Thymus (tissue), 11 donors: ENCODE results near the gene FAM240B. TPM values are rescaled to one million over a fixed set of nuclear protein-coding genes. Genes with fewer than 3 reads are reported as not detected.

Experiments
- DNase-seq, 9 donors: peaks; one replicate each; pipeline ENCODE4 v3.0.0-alpha.2; 2013; ENCODE audit warnings: low spot score in 9 of 9, low read depth in 6 of 9, missing footprints in 1 of 9
- H3K27ac ChIP-seq, 2 donors: one replicate each; pipeline ENCODE4 v1.5.1; 2013; ENCODE audit warnings: control low read depth in 1 of 2, low read depth in 1 of 2, low read length in 1 of 2, mild to moderate bottlenecking in 1 of 2, moderate library complexity in 1 of 2
- H3K27me3 ChIP-seq, 2 donors: one replicate each; pipeline ENCODE4 v1.5.1; 2013; ENCODE audit warnings: low read length in 1 of 2; ENCODE audit not compliant: control insufficient read depth in 2 of 2, insufficient read depth in 1 of 2
- H3K36me3 ChIP-seq, 2 donors: one replicate each; pipeline ENCODE4 v1.5.1; 2013; ENCODE audit warnings: low read length in 1 of 2, mild to moderate bottlenecking in 1 of 2, moderate library complexity in 1 of 2; ENCODE audit not compliant: control insufficient read depth in 2 of 2, insufficient read depth in 2 of 2
- H3K4me1 ChIP-seq, 2 donors: one replicate each; pipeline ENCODE4 v1.5.1; 2013; ENCODE audit warnings: low read length in 2 of 2; ENCODE audit not compliant: control insufficient read depth in 2 of 2, insufficient read depth in 2 of 2
- H3K4me3 ChIP-seq, 2 donors: one replicate each; pipeline ENCODE4 v1.5.1; 2013; ENCODE audit warnings: low read length in 2 of 2, control low read depth in 1 of 2, mild to moderate bottlenecking in 1 of 2
- H3K9me3 ChIP-seq, 2 donors: one replicate each; pipeline ENCODE4 v1.5.1; 2013; ENCODE audit warnings: low read length in 1 of 2, mild to moderate bottlenecking in 1 of 2; ENCODE audit not compliant: control insufficient read depth in 2 of 2, insufficient read depth in 1 of 2
- WGBS: extraction: QIAGEN DNeasy Blood & Tissue Kit; methylation state at CpG from one replicate; pipeline ENCODE4 v1.1.7; 2013; 5-methylcytosine and 5-hydroxymethylcytosine counted together
- polyA plus RNA-seq: library from polyadenylated mRNA; stranded (reverse); fragments of 200-250 nt; gene quantifications from one replicate; pipeline ENCODE4 v1.2.3, GENCODE V29; 2013
- total RNA-seq: library from RNA; stranded (reverse); fragments of 120-200 nt; gene quantifications from one replicate; pipeline ENCODE4 v1.2.4, GENCODE V29; 2013
- donor health status: healthy.

FAM240B gene
- total and polyA plus RNA-seq, 2 donors: 0.16 TPM; not detected in 1

DNA sequence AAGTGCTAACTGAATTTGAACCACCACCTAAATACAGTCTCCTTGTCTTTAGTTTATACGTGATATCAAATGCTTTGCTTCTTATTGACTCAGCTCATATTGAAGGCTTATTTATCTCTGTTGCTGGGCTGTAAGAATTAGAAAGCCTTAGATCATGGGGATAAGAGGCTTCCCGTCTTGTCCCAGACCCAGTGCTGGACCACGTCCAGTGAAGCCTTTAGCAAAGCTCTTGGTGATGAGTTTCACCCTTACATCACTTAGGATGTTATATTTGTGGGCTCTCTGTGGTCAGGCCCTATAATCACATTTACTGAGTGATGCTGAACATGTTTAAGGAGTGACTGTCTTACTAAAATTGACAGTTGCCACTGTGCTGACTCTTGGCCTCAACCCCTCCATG lies 11.2 kb downstream of the FAM240B start:
- no peaks in the 10 kb centered on the region for H3K27me3 ChIP-seq
- WGBS: 74% methylated on average over 3 of the region's 3 CpGs
- H3K4me1 ChIP-seq: no peaks in the 10 kb centered on the region
- H3K27ac ChIP-seq: no peak overlapping the region
- DNase-seq: no peak
- no peaks in the 10 kb centered on the region for H3K36me3 ChIP-seq
- H3K9me3 ChIP-seq: no peaks in the 10 kb centered on the region
- H3K4me3 ChIP-seq: no peak overlapping the region

GRCh38 chr9:38707885-38708637 lies 11.9 kb downstream of the FAM240B start:
- Histone ChIP-seq H3K27ac (no peak overlapping the region), H3K27me3 (no peaks in the 10 kb centered on the region), H3K36me3 (no peaks in the 10 kb centered on the region), H3K4me3 (no peak overlapping the region), H3K9me3 (no peaks in the 10 kb centered on the region), H3K4me1 (no peaks in the 10 kb centered on the region)
- no peak for DNase-seq
- 71% methylated on average over 10 of the region's 10 CpGs for WGBS

- H3K27ac ChIP-seq: no peak overlapping the region
- H3K4me3 ChIP-seq: no peak overlapping the region
- DNase-seq: no peak
- WGBS: 74% methylated on average over 7 of the region's 7 CpGs
- no peaks in the 10 kb centered on the region for H3K36me3 ChIP-seq
- H3K27me3 ChIP-seq: no peaks in the 10 kb centered on the region
- H3K4me1 ChIP-seq: no peaks in the 10 kb centered on the region
- H3K9me3 ChIP-seq: no peaks in the 10 kb centered on the region
These were observed 13.4 kb downstream of the FAM240B start for GRCh38 chr9:38706493-38706892.

DNA sequence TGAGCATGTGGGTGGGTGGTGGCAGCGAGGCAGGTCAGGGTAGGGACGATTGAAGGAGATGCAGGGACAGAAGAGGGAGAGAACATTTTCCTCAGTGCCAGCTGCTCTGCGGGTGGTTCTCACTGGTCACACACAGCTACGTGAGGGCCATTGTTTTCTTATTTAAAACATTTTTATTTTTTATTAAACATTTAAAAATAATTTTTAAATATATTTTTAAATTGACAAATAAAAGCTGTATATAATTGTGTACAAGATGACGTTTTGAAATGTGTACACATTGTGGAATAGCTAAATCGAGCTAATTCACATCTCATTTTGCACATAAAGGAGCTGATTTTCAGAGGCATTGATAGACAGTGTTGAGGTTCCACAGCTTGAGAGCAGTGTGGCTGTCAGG lies 14.0 kb downstream of the FAM240B start:
- Histone ChIP-seq H3K4me1 (no peaks in the 10 kb centered on the region), H3K27ac (no peak overlapping the region), H3K27me3 (no peaks in the 10 kb centered on the region), H3K4me3 (no peak overlapping the region), H3K36me3 (no peaks in the 10 kb centered on the region), H3K9me3 (no peaks in the 10 kb centered on the region)
- WGBS: 88% methylated on average over 6 of the region's 6 CpGs
- DNase-seq: no peak

DNA sequence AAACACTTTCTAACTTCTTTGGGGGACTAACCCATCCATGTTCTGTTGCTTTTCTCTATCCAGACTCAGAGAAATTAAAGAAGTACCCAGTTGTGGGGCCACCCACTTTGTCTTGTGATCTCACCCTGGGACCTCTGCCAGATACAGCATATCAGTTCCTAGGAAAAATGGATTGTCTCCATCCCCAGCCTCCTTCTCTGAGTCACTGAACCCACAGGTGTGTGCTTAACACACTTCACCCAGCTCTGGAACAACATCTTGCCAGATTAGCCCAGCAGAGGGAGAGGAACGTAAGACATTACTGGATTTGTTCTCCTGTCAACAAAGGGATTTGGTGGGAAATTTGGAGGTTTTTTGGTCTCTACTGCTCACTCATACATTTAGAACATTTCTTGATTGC lies 19.2 kb downstream of the FAM240B start:
- H3K36me3 ChIP-seq: no peaks in the 10 kb centered on the region
- H3K27ac ChIP-seq: no peak overlapping the region
- no peaks in the 10 kb centered on the region for H3K9me3 ChIP-seq
- no peaks in the 10 kb centered on the region for H3K27me3 ChIP-seq
- 92% methylated on average over 1 of the region's 1 CpG for WGBS
- no peaks in the 10 kb centered on the region for H3K4me1 ChIP-seq
- H3K4me3 ChIP-seq: no peak overlapping the region
- DNase-seq: no peak

DNA sequence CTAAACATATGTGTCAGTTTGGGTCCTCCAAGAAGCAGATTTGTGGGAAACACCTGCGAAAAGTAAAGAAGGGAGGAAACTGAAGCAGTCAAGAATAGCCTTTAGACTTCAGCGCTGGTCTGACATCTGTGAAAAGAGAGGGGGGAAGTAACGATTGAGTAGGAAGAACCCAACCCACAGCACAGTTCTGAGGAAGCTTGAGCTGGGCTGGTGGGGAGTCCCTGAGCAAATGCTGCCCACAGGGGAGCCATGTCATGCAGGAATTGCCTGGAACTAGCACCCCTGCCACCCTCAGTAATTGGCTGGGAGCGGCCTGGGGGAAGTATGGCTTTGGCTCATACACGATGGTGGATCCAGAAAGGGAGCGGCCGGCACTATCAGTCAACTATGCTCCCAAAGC lies 20.6 kb downstream of the FAM240B start:
- 55% methylated on average over 7 of the region's 7 CpGs for WGBS

GRCh38 chr9:38697776-38698300 lies 22.1 kb downstream of the FAM240B start:
- DNase-seq: no peak
- 82% methylated on average over 2 of the region's 2 CpGs for WGBS
- H3K4me1 ChIP-seq: no peaks in the 10 kb centered on the region

More for the DNA sequence above, 20.6 kb downstream of the FAM240B start:
- Histone ChIP-seq H3K36me3 (no peaks in the 10 kb centered on the region), H3K4me3 (no peak overlapping the region), H3K4me1 (no peaks in the 10 kb centered on the region), H3K27ac (no peak overlapping the region), H3K9me3 (no peaks in the 10 kb centered on the region), H3K27me3 (no peaks in the 10 kb centered on the region)
- no peak for DNase-seq

GRCh38 chr9:38696999-38697398 lies 22.9 kb downstream of the FAM240B start:
- Histone ChIP-seq H3K27me3 (no peaks in the 10 kb centered on the region), H3K4me1 (no peaks in the 10 kb centered on the region), H3K27ac (no peak overlapping the region), H3K9me3 (no peaks in the 10 kb centered on the region), H3K36me3 (no peaks in the 10 kb centered on the region), H3K4me3 (no peak overlapping the region)
- 94% methylated on average over 3 of the region's 3 CpGs for WGBS
- DNase-seq: no peak

More at GRCh38 chr9:38697776-38698300, 22.1 kb downstream of the FAM240B start:
- Histone ChIP-seq H3K4me3 (no peak overlapping the region), H3K27ac (no peak overlapping the region), H3K27me3 (no peaks in the 10 kb centered on the region), H3K36me3 (no peaks in the 10 kb centered on the region), H3K9me3 (no peaks in the 10 kb centered on the region)

GRCh38 chr9:38694676-38695075 lies 25.3 kb downstream of the FAM240B start:
- WGBS: 88% methylated on average over 10 of the region's 10 CpGs
- DNase-seq: no peak
- no peaks in the 10 kb centered on the region for H3K27me3 ChIP-seq
- H3K9me3 ChIP-seq: no peaks in the 10 kb centered on the region
- no peaks in the 10 kb centered on the region for H3K36me3 ChIP-seq
- H3K4me1 ChIP-seq: no peaks in the 10 kb centered on the region
- H3K27ac ChIP-seq: no peak overlapping the region
- H3K4me3 ChIP-seq: no peak overlapping the region
